Uterus (tissue), 2 donors: Measurements from ENCODE around the gene PUM2.
"Not testable (repeated sequence)": the region's sequence is repeated elsewhere in the genome, so short reads cannot be mapped to it uniquely, and the experiment has no call there.

Experiments
- POLR2A ChIP-seq, 2 donors: fragments of 450-650 bp; IDR thresholded peaks; one replicate each; pipeline ENCODE4 v1.6.1; 2016; ENCODE audit warnings: antibody characterized with exemption in 2 of 2, mild to moderate bottlenecking in 1 of 2, moderate library complexity in 1 of 2
- TF ChIP-seq, protein P1 (sequence below), 4 experiments: fragments of 200-600 bp in 2 of 4; fragments of 450-650 bp in 2 of 4; sonication (generic) in 2 of 4; IDR thresholded peaks; one replicate each; pipeline ENCODE4 v1.5.1; 2016 to 2019; ENCODE audit warnings: antibody characterized with exemption in 4 of 4, mild to moderate bottlenecking in 2 of 4, moderate library complexity in 1 of 4

GRCh38 chr2:20268317-20268716, 82.3 kb downstream of the PUM2 start:
- TF ChIP-seq, protein P1, sequence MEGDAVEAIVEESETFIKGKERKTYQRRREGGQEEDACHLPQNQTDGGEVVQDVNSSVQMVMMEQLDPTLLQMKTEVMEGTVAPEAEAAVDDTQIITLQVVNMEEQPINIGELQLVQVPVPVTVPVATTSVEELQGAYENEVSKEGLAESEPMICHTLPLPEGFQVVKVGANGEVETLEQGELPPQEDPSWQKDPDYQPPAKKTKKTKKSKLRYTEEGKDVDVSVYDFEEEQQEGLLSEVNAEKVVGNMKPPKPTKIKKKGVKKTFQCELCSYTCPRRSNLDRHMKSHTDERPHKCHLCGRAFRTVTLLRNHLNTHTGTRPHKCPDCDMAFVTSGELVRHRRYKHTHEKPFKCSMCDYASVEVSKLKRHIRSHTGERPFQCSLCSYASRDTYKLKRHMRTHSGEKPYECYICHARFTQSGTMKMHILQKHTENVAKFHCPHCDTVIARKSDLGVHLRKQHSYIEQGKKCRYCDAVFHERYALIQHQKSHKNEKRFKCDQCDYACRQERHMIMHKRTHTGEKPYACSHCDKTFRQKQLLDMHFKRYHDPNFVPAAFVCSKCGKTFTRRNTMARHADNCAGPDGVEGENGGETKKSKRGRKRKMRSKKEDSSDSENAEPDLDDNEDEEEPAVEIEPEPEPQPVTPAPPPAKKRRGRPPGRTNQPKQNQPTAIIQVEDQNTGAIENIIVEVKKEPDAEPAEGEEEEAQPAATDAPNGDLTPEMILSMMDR (IDR thresholded peaks at IDR 0.05), result not testable (repeated sequence)
- TF ChIP-seq POLR2A (IDR thresholded peaks at IDR 0.05), result not testable (repeated sequence)
